Parathyroid adenoma (tissue), 2 donors: ENCODE data around the gene ZNF318.

Experiments
- H2AFZ ChIP-seq: fragments of 300-600 bp; sonication (generic); one replicate; pipeline ENCODE4 v1.7.0; 2017; ENCODE audit warnings: antibody characterized with exemption, mild to moderate bottlenecking
- H3K27ac ChIP-seq: fragments of 300-600 bp; sonication (generic); one replicate; pipeline ENCODE4 v1.7.0; 2017
- H3K27me3 ChIP-seq: fragments of 300-600 bp; sonication (generic); one replicate; pipeline ENCODE4 v1.7.0; 2017; ENCODE audit warnings: low read length; ENCODE audit not compliant: control insufficient read depth, insufficient read depth
- H3K36me3 ChIP-seq: fragments of 300-600 bp; sonication (generic); one replicate; pipeline ENCODE4 v1.7.0; 2017; ENCODE audit warnings: low read length; ENCODE audit not compliant: control insufficient read depth, insufficient read depth
- H3K4me1 ChIP-seq: fragments of 300-600 bp; sonication (generic); one replicate; pipeline ENCODE4 v1.7.0; 2017; ENCODE audit warnings: control low read depth
- H3K4me2 ChIP-seq: fragments of 300-600 bp; sonication (generic); one replicate; pipeline ENCODE4 v1.7.0; 2017; ENCODE audit warnings: low read length
- H3K4me3 ChIP-seq: fragments of 300-600 bp; sonication (generic); one replicate; pipeline ENCODE4 v1.7.0; 2017; ENCODE audit warnings: low read depth, low read length
- H3K79me2 ChIP-seq: fragments of 300-600 bp; sonication (generic); one replicate; pipeline ENCODE4 v1.7.0; 2017; ENCODE audit warnings: control low read depth
- H3K9ac ChIP-seq: fragments of 300-600 bp; sonication (generic); one replicate; pipeline ENCODE4 v1.7.0; 2017; ENCODE audit warnings: mild to moderate bottlenecking
- H3K9me3 ChIP-seq: fragments of 300-600 bp; sonication (generic); one replicate; pipeline ENCODE4 v1.7.0; 2017; ENCODE audit warnings: low read length; ENCODE audit not compliant: control insufficient read depth
- CTCF ChIP-seq: fragments of 300-600 bp; sonication (generic); IDR thresholded peaks from one replicate; pipeline ENCODE4 v1.7.0; 2017; ENCODE audit warnings: antibody characterized with exemption, mild to moderate bottlenecking
- donor health status: primary hyperparathyroidism.

Gene ZNF318

GRCh38 chr6:43299338-43300293 lies 69.8 kb downstream of the ZNF318 start:
- Histone ChIP-seq H3K27me3 (no peaks in the 10 kb centered on the region), H3K36me3 (no peaks in the 10 kb centered on the region), H3K4me2 (no peak overlapping the region), H2AFZ (no peak overlapping the region), H3K9me3 (no peaks in the 10 kb centered on the region), H3K79me2 (no peaks in the 10 kb centered on the region), H3K4me3 (no peak overlapping the region), H3K27ac (no peak overlapping the region), H3K9ac (no peak overlapping the region), H3K4me1 (no peaks in the 10 kb centered on the region)
- no peak for TF ChIP-seq CTCF

- TF ChIP-seq CTCF: no peak
- Histone ChIP-seq H3K9me3 (no peaks in the 10 kb centered on the region), H3K36me3 (no peaks in the 10 kb centered on the region), H3K4me1 (no peaks in the 10 kb centered on the region), H3K4me2 (no peak overlapping the region), H3K9ac (no peak overlapping the region), H3K27ac (no peak overlapping the region), H2AFZ (no peak overlapping the region), H3K4me3 (no peak overlapping the region), H3K27me3 (no peaks in the 10 kb centered on the region), H3K79me2 (no peaks in the 10 kb centered on the region)
These were observed 70.7 kb downstream of the ZNF318 start for GRCh38 chr6:43298565-43299337.

GRCh38 chr6:43297644-43298564 lies 71.5 kb downstream of the ZNF318 start, which contains the start of gene SLC22A7:
SLC22A7 (plus strand) TSS chr6:43298260; CDS start chr6:43298359, 99 bp downstream.
- Histone ChIP-seq H3K4me2 (no peak within 1 kb of the TSS), H2AFZ (no peak within 1 kb of the TSS), H3K27ac (no peak within 1 kb of the TSS), H3K9ac (no peak within 1 kb of the TSS), H3K4me1 (no peaks in the 10 kb centered on the region), H3K79me2 (no peaks in the 10 kb centered on the region), H3K4me3 (no peak within 1 kb of the TSS), H3K27me3 (no peaks in the 10 kb centered on the region), H3K36me3 (no peaks in the 10 kb centered on the region), H3K9me3 (no peaks in the 10 kb centered on the region)
- no peak for TF ChIP-seq CTCF

- no peak overlapping the region for H3K4me2 ChIP-seq
- no peak overlapping the region for H3K4me3 ChIP-seq
- H3K9me3 ChIP-seq: no peaks in the 10 kb centered on the region
- H2AFZ ChIP-seq: no peak overlapping the region
- H3K27ac ChIP-seq: no peak overlapping the region
- no peak overlapping the region for H3K9ac ChIP-seq
- no peaks in the 10 kb centered on the region for H3K79me2 ChIP-seq
- H3K36me3 ChIP-seq: no peaks in the 10 kb centered on the region
- H3K27me3 ChIP-seq: no peaks in the 10 kb centered on the region
- no peak for TF ChIP-seq CTCF
- H3K4me1 ChIP-seq: no peaks in the 10 kb centered on the region
These were observed 72.5 kb downstream of the ZNF318 start for GRCh38 chr6:43296780-43297497.
